ENCODE measurements around the gene TACO1. TPM values are rescaled to one million over a fixed set of nuclear protein-coding genes. Genes with fewer than 3 reads are reported as not detected.

The TACO1 gene
- polyA plus RNA-seq, 1 donor (not counting 4 experiments of a cell fraction or from before 2014, with no cell fraction given) = 23.5 TPM

GRCh38 chr17:63621684-63622573, 21.2 kb downstream of the TACO1 start, which contains the start of gene MAP3K3:
TSS of gene MAP3K3 (plus strand) at chr17:63622417. CDS start at chr17:63622760, 343 bp downstream.
- Histone ChIP-seq H3K27me3 (ENCODE audit: control insufficient read depth, extremely low read depth, insufficient read depth, low read length) (no peaks in the 10 kb centered on the region), H3K27ac (ENCODE audit: control insufficient read depth, insufficient read depth, low read length) (peak within 1 kb of the TSS; percentile 52), H2AFZ (ENCODE audit: control insufficient read depth, low read length) (peak within 1 kb of the TSS; percentile 85), H3K4me3 (ENCODE audit: control insufficient read depth in 2 of 3, extremely low read depth in 1 of 3, insufficient read depth in 2 of 3, low read depth in 1 of 3, low read length in 3 of 3) (peak within 1 kb of the TSS; percentile 71 to 82 (median 78)), H4K20me1 (ENCODE audit: control insufficient read depth, extremely low read depth, insufficient read depth, low read length) (peaks cover 2% of the 10 kb centered on the region), H3K9ac (ENCODE audit: control insufficient read depth, extremely low read depth, insufficient read depth, low read length) (peak within 1 kb of the TSS; percentile 77), H3K4me1 (ENCODE audit: control insufficient read depth, extremely low read depth, insufficient read depth, low read length) (peaks cover 11% of the 10 kb centered on the region), H3K9me1 (ENCODE audit: control insufficient read depth, extremely low read depth, insufficient read depth, low read length) (no peaks in the 10 kb centered on the region), H3K36me3 (ENCODE audit: control insufficient read depth in 2 of 2, extremely low read depth in 1 of 2, insufficient read depth in 2 of 2, low read length in 2 of 2) (no peaks in the 10 kb centered on the region), H3K79me2 (ENCODE audit: control insufficient read depth, insufficient read depth, low read length) (peaks cover 28% of the 10 kb centered on the region), H3K4me2 (ENCODE audit: control insufficient read depth, extremely low read depth, insufficient read depth, low read depth, low read length) (peak within 1 kb of the TSS; percentile 90), H3K9me3 (ENCODE audit: control insufficient read depth, low read depth, low read length) (no peaks in the 10 kb centered on the region)
- dilution Hi-C loops (cut with MboI; ENCODE audit: extremely low pct_ligation_motif_present, low sequenced_read_pairs) = no loop called here
- peak; percentile 99 for DNase-seq (ENCODE audit: low read depth, low spot score)
- FAIRE-seq = peak; percentile 73
- TF ChIP-seq, protein P1, sequence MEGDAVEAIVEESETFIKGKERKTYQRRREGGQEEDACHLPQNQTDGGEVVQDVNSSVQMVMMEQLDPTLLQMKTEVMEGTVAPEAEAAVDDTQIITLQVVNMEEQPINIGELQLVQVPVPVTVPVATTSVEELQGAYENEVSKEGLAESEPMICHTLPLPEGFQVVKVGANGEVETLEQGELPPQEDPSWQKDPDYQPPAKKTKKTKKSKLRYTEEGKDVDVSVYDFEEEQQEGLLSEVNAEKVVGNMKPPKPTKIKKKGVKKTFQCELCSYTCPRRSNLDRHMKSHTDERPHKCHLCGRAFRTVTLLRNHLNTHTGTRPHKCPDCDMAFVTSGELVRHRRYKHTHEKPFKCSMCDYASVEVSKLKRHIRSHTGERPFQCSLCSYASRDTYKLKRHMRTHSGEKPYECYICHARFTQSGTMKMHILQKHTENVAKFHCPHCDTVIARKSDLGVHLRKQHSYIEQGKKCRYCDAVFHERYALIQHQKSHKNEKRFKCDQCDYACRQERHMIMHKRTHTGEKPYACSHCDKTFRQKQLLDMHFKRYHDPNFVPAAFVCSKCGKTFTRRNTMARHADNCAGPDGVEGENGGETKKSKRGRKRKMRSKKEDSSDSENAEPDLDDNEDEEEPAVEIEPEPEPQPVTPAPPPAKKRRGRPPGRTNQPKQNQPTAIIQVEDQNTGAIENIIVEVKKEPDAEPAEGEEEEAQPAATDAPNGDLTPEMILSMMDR (optimal IDR thresholded peaks at IDR 0.05 in 1 of 3, IDR thresholded peaks at IDR 0.05 in 1 of 3, conservative IDR thresholded peaks at IDR 0.05 in 1 of 3; ENCODE audit: extremely low read depth in 1 of 3, insufficient read depth in 2 of 3, low read length in 3 of 3) = peak in 2 of 3 experiments; percentile 7 to 17
- TF ChIP-seq EZH2 (IDR thresholded peaks at IDR 0.05; ENCODE audit: low read length) = no peak

DNA sequence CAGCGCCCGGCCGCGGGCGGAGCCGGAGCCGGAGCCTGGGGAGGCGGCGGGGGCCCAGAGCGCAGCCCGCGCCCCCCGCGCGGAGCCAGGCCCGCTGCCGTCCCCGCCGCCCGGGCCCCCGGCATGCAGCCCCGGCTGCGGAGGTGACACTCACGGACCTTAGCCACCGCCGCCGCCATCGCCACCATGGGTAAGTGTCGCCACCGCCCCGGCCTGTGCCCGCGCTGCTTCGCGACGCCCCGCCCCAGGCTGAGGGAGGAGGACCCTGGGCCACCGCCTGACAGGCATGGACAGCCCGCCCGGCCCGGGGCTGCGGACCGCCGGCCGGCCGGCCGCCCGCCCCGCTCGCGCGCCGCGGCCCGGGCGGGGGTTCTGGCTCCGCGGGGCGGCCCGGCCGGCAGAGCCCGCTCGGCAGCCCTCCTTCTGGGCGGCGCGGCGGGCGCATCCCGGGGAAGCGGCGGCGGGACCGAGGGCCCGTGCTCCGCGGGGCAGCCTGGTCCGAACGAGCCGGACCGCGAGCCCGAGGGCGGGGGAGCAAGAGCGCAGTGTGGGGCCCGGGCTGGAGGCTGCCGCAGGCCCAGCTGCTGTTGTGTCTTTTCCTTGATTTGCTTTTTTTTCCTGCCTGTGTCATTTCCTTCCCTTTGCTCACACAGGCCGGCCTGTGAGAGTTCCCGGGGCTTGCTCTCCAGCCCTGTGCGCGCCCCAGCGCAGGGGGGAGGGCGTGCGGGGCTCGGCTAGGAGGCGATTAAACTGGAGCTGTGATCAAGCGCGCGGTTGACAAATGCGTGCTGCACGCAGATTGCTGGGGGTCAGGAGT, 22.1 kb downstream of the TACO1 start:
- Histone ChIP-seq H3K9me3 (ENCODE audit: control insufficient read depth, low read depth, low read length) (no peaks in the 10 kb centered on the region), H3K4me1 (ENCODE audit: control insufficient read depth, extremely low read depth, insufficient read depth, low read length) (peaks cover 11% of the 10 kb centered on the region), H3K9me1 (ENCODE audit: control insufficient read depth, extremely low read depth, insufficient read depth, low read length) (no peaks in the 10 kb centered on the region), H3K4me3 (ENCODE audit: control insufficient read depth in 2 of 3, extremely low read depth in 1 of 3, insufficient read depth in 2 of 3, low read depth in 1 of 3, low read length in 3 of 3) (peak overlapping the region; percentile 71 to 82 (median 78)), H3K9ac (ENCODE audit: control insufficient read depth, extremely low read depth, insufficient read depth, low read length) (peak overlapping the region; percentile 77), H3K27ac (ENCODE audit: control insufficient read depth, insufficient read depth, low read length) (peak overlapping the region; percentile 16), H2AFZ (ENCODE audit: control insufficient read depth, low read length) (peak overlapping the region; percentile 65), H3K79me2 (ENCODE audit: control insufficient read depth, insufficient read depth, low read length) (peaks cover 32% of the 10 kb centered on the region), H3K4me2 (ENCODE audit: control insufficient read depth, extremely low read depth, insufficient read depth, low read depth, low read length) (peak overlapping the region; percentile 90), H4K20me1 (ENCODE audit: control insufficient read depth, extremely low read depth, insufficient read depth, low read length) (peaks cover 2% of the 10 kb centered on the region), H3K27me3 (ENCODE audit: control insufficient read depth, extremely low read depth, insufficient read depth, low read length) (no peaks in the 10 kb centered on the region), H3K36me3 (ENCODE audit: control insufficient read depth in 2 of 2, extremely low read depth in 1 of 2, insufficient read depth in 2 of 2, low read length in 2 of 2) (no peaks in the 10 kb centered on the region)
- FAIRE-seq = no peak
- dilution Hi-C loops (cut with MboI; ENCODE audit: extremely low pct_ligation_motif_present, low sequenced_read_pairs) = no loop called here
- TF ChIP-seq EZH2 (IDR thresholded peaks at IDR 0.05; ENCODE audit: low read length) = no peak
- TF ChIP-seq, protein P1 (optimal IDR thresholded peaks at IDR 0.05 in 1 of 3, IDR thresholded peaks at IDR 0.05 in 1 of 3, conservative IDR thresholded peaks at IDR 0.05 in 1 of 3; ENCODE audit: extremely low read depth in 1 of 3, insufficient read depth in 2 of 3, low read length in 3 of 3) = no peak
- no peak for DNase-seq (ENCODE audit: low read depth, low spot score)

Data from keratinocyte (primary cell).